HAP-1 (cell line): ENCODE data around the gene CYB5D1.
"Not testable (repeated sequence)": the region's sequence is repeated elsewhere in the genome, so short reads cannot be mapped to it uniquely, and the experiment has no call there.

Experiments used
- DNase-seq, 2 experiments: peaks; one replicate each; pipeline ENCODE4 v3.0.0-alpha.2; 2016 to 2020; ENCODE audit warnings: low spot score in 2 of 2
- H3K27me3 ChIP-seq: fragments of 250-450 bp; sonication (Bioruptor Pico); 2 replicates; pipeline ENCODE4 v1.5.1; 2020; ENCODE audit warnings: low read depth, mild to moderate bottlenecking, moderate library complexity
- H3K36me3 ChIP-seq: fragments of 250-450 bp; sonication (Bioruptor Pico); replicated peaks from 2 replicates; pipeline ENCODE4 v1.5.1; 2020; ENCODE audit warnings: mild to moderate bottlenecking
- H3K4me1 ChIP-seq: fragments of 250-450 bp; sonication (Bioruptor Pico); 2 replicates; pipeline ENCODE4 v1.5.1; 2020; ENCODE audit warnings: mild to moderate bottlenecking
- H3K4me3 ChIP-seq: fragments of 250-450 bp; sonication (Bioruptor Pico); 2 replicates; pipeline ENCODE4 v1.5.1; 2020; ENCODE audit warnings: mild to moderate bottlenecking, moderate library complexity
- H3K9me3 ChIP-seq: fragments of 250-450 bp; sonication (Bioruptor Pico); 2 replicates; pipeline ENCODE4 v1.5.1; 2020; ENCODE audit warnings: mild to moderate bottlenecking, moderate library complexity
- in situ Hi-C: fragments of 300-500 bp; cut with MboI; formaldehyde crosslinking; loops from 3 replicates; pipeline ENCODE4 v1.14.3; 2020; ENCODE audit warnings: low sequenced_read_pairs, inconsistent platforms, mixed read lengths

CYB5D1 gene

GRCh38 chr17:7857713-7858521, at the start of gene CYB5D1:
CYB5D1 (plus strand) TSS chr17:7858003; CDS start chr17:7858135, 132 bp downstream.
- H3K36me3 ChIP-seq, result peaks cover 12% of the 10 kb centered on the region
- peak; percentile 93 for DNase-seq
- H3K4me1 ChIP-seq, result peaks cover 22% of the 10 kb centered on the region
- H3K9me3 ChIP-seq, result no peaks in the 10 kb centered on the region
- in situ Hi-C loops, result no loop called here
- H3K4me3 ChIP-seq, result peak within 1 kb of the TSS; percentile 63
- H3K27me3 ChIP-seq, result no peaks in the 10 kb centered on the region

- in situ Hi-C loops, result no loop called here
- no peak for DNase-seq
Observed at GRCh38 chr17:7809086-7809790, 48.6 kb upstream of the CYB5D1 start.

GRCh38 chr17:7809791-7810343, 47.9 kb upstream of the CYB5D1 start:
- H3K9me3 ChIP-seq, H3K27me3 ChIP-seq, DNase-seq, H3K4me1 ChIP-seq, H3K36me3 ChIP-seq, H3K4me3 ChIP-seq, in situ Hi-C loops: not testable (repeated sequence)

More at GRCh38 chr17:7809086-7809790, 48.6 kb upstream of the CYB5D1 start:
- Histone ChIP-seq H3K36me3 (no peaks in the 10 kb centered on the region), H3K9me3 (no peaks in the 10 kb centered on the region), H3K4me1 (peaks cover 5% of the 10 kb centered on the region), H3K4me3 (no peak overlapping the region), H3K27me3 (0 out of 2 replicates have a peak, but pooled peaks cover 4% of the 10 kb centered on the region)

GRCh38 chr17:7811251-7811650, 46.6 kb upstream of the CYB5D1 start:
- 0 out of 2 replicates have a peak, but pooled peaks cover 4% of the 10 kb centered on the region for H3K27me3 ChIP-seq
- H3K36me3 ChIP-seq, result no peaks in the 10 kb centered on the region
- peaks cover 5% of the 10 kb centered on the region for H3K4me1 ChIP-seq
- in situ Hi-C loops, result no loop called here
- no peak overlapping the region for H3K4me3 ChIP-seq
- DNase-seq, result peak in 1 of 2 experiments; percentile 12
- H3K9me3 ChIP-seq, result no peaks in the 10 kb centered on the region

- H3K36me3 ChIP-seq, result no peaks in the 10 kb centered on the region
- no peak for DNase-seq
- H3K4me1 ChIP-seq, result peaks cover 5% of the 10 kb centered on the region
- no peaks in the 10 kb centered on the region for H3K9me3 ChIP-seq
- in situ Hi-C loops, result no loop called here
- H3K27me3 ChIP-seq, result no peaks in the 10 kb centered on the region
- no peak overlapping the region for H3K4me3 ChIP-seq
Observed at GRCh38 chr17:7814969-7815368, 42.8 kb upstream of the CYB5D1 start.

- DNase-seq, result no peak
- no peaks in the 10 kb centered on the region for H3K9me3 ChIP-seq
- H3K36me3 ChIP-seq, result no peaks in the 10 kb centered on the region
- no peak overlapping the region for H3K4me3 ChIP-seq
- no peaks in the 10 kb centered on the region for H3K4me1 ChIP-seq
- in situ Hi-C loops, result no loop called here
- no peaks in the 10 kb centered on the region for H3K27me3 ChIP-seq
Observed at GRCh38 chr17:7816926-7817642, 40.7 kb upstream of the CYB5D1 start.

- H3K36me3 ChIP-seq, result no peaks in the 10 kb centered on the region
- H3K9me3 ChIP-seq, result no peaks in the 10 kb centered on the region
- H3K4me1 ChIP-seq, result no peaks in the 10 kb centered on the region
- in situ Hi-C loops, result no loop called here
- H3K27me3 ChIP-seq, result no peaks in the 10 kb centered on the region
- no peak overlapping the region for H3K4me3 ChIP-seq
- DNase-seq, result no peak
Observed at GRCh38 chr17:7817643-7817964, 40.2 kb upstream of the CYB5D1 start.

- no peak for DNase-seq
- no peaks in the 10 kb centered on the region for H3K27me3 ChIP-seq
- no peaks in the 10 kb centered on the region for H3K4me1 ChIP-seq
- H3K36me3 ChIP-seq, result no peaks in the 10 kb centered on the region
- in situ Hi-C loops, result no loop called here
- no peak overlapping the region for H3K4me3 ChIP-seq
- H3K9me3 ChIP-seq, result no peaks in the 10 kb centered on the region
Observed at GRCh38 chr17:7818026-7818425, 39.8 kb upstream of the CYB5D1 start.

GRCh38 chr17:7818746-7819645, 38.8 kb upstream of the CYB5D1 start:
- in situ Hi-C loops, result no loop called here
- no peaks in the 10 kb centered on the region for H3K27me3 ChIP-seq
- H3K9me3 ChIP-seq, result no peaks in the 10 kb centered on the region
- no peaks in the 10 kb centered on the region for H3K36me3 ChIP-seq
- no peak for DNase-seq
- H3K4me1 ChIP-seq, result no peaks in the 10 kb centered on the region
- no peak overlapping the region for H3K4me3 ChIP-seq

GRCh38 chr17:7820231-7820630, 37.6 kb upstream of the CYB5D1 start:
- Histone ChIP-seq H3K4me1 (no peaks in the 10 kb centered on the region), H3K9me3 (no peaks in the 10 kb centered on the region), H3K27me3 (no peaks in the 10 kb centered on the region), H3K4me3 (no peak overlapping the region), H3K36me3 (no peaks in the 10 kb centered on the region)
- in situ Hi-C loops, result no loop called here
- DNase-seq, result no peak

GRCh38 chr17:7822126-7822525, 35.7 kb upstream of the CYB5D1 start:
- peaks cover 11% of the 10 kb centered on the region for H3K4me1 ChIP-seq
- H3K4me3 ChIP-seq, result no peak overlapping the region
- in situ Hi-C loops, result no loop called here
- H3K27me3 ChIP-seq, result no peaks in the 10 kb centered on the region
- no peak for DNase-seq
- no peaks in the 10 kb centered on the region for H3K9me3 ChIP-seq
- H3K36me3 ChIP-seq, result no peaks in the 10 kb centered on the region

- no peaks in the 10 kb centered on the region for H3K27me3 ChIP-seq
- no peak for DNase-seq
- in situ Hi-C loops, result no loop called here
Observed at GRCh38 chr17:7823581-7824001, 34.2 kb upstream of the CYB5D1 start.

More at GRCh38 chr17:7823581-7824001, 34.2 kb upstream of the CYB5D1 start:
- Histone ChIP-seq H3K4me3 (no peak overlapping the region), H3K9me3 (no peaks in the 10 kb centered on the region), H3K36me3 (no peaks in the 10 kb centered on the region), H3K4me1 (peaks cover 12% of the 10 kb centered on the region)
